SHP77 treated with DMSO at 0.1 percent for 48 hours (cell line): ENCODE measurements around the gene PTRH1.

ENCODE experiments used
- DNase-seq: peaks from one replicate; lab custom pipeline; 2025; lab: John Stamatoyannopoulos, UW

Gene PTRH1

GRCh38 chr9:127720031-127720864 is 4.8 kb upstream of the PTRH1 start:
- DNase-seq = no peak

- DNase-seq = no peak
Measured at GRCh38 chr9:127717766-127718165, 2.3 kb upstream of the PTRH1 start.

- no peak for DNase-seq
Measured at GRCh38 chr9:127716412-127716811, 949 bp upstream of the PTRH1 start.

- no peak for DNase-seq
Measured at GRCh38 chr9:127714951-127715469, 453 bp downstream of the PTRH1 start.

GRCh38 chr9:127714020-127714750 is 1.3 kb downstream of the PTRH1 start:
- no peak for DNase-seq

GRCh38 chr9:127712867-127713266 is 2.6 kb downstream of the PTRH1 start:
- no peak for DNase-seq

GRCh38 chr9:127712371-127712770 is 3.1 kb downstream of the PTRH1 start:
- no peak for DNase-seq

GRCh38 chr9:127711831-127712274 is 3.6 kb downstream of the PTRH1 start:
- DNase-seq = no peak

- no peak for DNase-seq
Measured at GRCh38 chr9:127711226-127711701, 4.2 kb downstream of the PTRH1 start.

GRCh38 chr9:127710204-127710783 is 5.2 kb downstream of the PTRH1 start:
- no peak for DNase-seq

GRCh38 chr9:127708952-127709587 is 6.4 kb downstream of the PTRH1 start:
- no peak for DNase-seq

GRCh38 chr9:127707766-127708165 is 7.7 kb downstream of the PTRH1 start:
- DNase-seq = peak; percentile 25

GRCh38 chr9:127706836-127707241 is 8.6 kb downstream of the PTRH1 start, which contains the start of gene CFAP157:
Gene CFAP157 (plus strand): TSS chr9:127706988. CDS start chr9:127707032, 44 bp downstream.
- peak; percentile 22 for DNase-seq

GRCh38 chr9:127705577-127706379 is 9.7 kb downstream of the PTRH1 start:
- DNase-seq = no peak

- DNase-seq = no peak
Measured at GRCh38 chr9:127703289-127703946, 12.0 kb downstream of the PTRH1 start.

GRCh38 chr9:127700594-127701255 is 14.7 kb downstream of the PTRH1 start:
- DNase-seq = no peak

GRCh38 chr9:127700140-127700539 is 15.3 kb downstream of the PTRH1 start:
- no peak for DNase-seq

GRCh38 chr9:127698985-127699670 is 16.3 kb downstream of the PTRH1 start:
- peak; percentile 94 for DNase-seq

GRCh38 chr9:127698386-127698785 is 17.1 kb downstream of the PTRH1 start:
- no peak for DNase-seq
